Vagina (tissue), 2 donors: ENCODE measurements around the gene LIPH.

ENCODE experiments used
- CTCF ChIP-seq, 3 experiments: fragments of 450-650 bp in 2 of 3; fragments of 200-600 bp in 1 of 3; sonication (generic) in 1 of 3; IDR thresholded peaks; one replicate each; pipeline ENCODE4 v1.5.1; 2017 to 2019; ENCODE audit warnings: antibody characterized with exemption in 3 of 3, mild to moderate bottlenecking in 2 of 3, moderate library complexity in 2 of 3
- POLR2A ChIP-seq, 2 donors: fragments of 450-650 bp; IDR thresholded peaks; one replicate each; pipeline ENCODE4 v1.6.1; 2017; ENCODE audit warnings: antibody characterized with exemption in 2 of 2, mild to moderate bottlenecking in 2 of 2, moderate library complexity in 2 of 2
- POLR2AphosphoS5 ChIP-seq, 2 donors: sonication (generic); formaldehyde crosslinking; IDR thresholded peaks; one replicate each; pipeline ENCODE4 v1.9.0; 2017; ENCODE audit warnings: antibody characterized with exemption in 2 of 2, mild to moderate bottlenecking in 2 of 2, low read depth in 1 of 2; ENCODE audit not compliant: insufficient read depth in 1 of 2

- no peak for TF ChIP-seq POLR2A (IDR thresholded peaks at IDR 0.05)
- no peak for TF ChIP-seq CTCF (IDR thresholded peaks at IDR 0.05)
- no peak for TF ChIP-seq POLR2AphosphoS5 (IDR thresholded peaks at IDR 0.05; ENCODE audit: insufficient read depth in 1 of 2, low read depth in 1 of 2)
Observed at GRCh38 chr3:185530856-185531255, 21.5 kb downstream of the LIPH start.
